NCI-H1092 treated with DMSO at 0.1 percent for 48 hours (cell line): Measurements from ENCODE around the gene AMBRA1.

ENCODE experiments used
- DNase-seq: peaks from one replicate; lab custom pipeline; 2025; lab: John Stamatoyannopoulos, UW

The AMBRA1 gene

GRCh38 chr11:46438211-46438610, 155.6 kb downstream of the AMBRA1 start:
- peak; percentile 63 for DNase-seq

GRCh38 chr11:46437122-46437689, 156.6 kb downstream of the AMBRA1 start:
- no peak for DNase-seq

GRCh38 chr11:46436113-46436512, 157.7 kb downstream of the AMBRA1 start:
- DNase-seq: peak; percentile 77

- DNase-seq: peak; percentile 75
Measured at GRCh38 chr11:46435679-46436078, 158.1 kb downstream of the AMBRA1 start.

GRCh38 chr11:46431211-46431610, 162.6 kb downstream of the AMBRA1 start:
- DNase-seq: no peak

- no peak for DNase-seq
Measured at GRCh38 chr11:46429717-46430116, 164.1 kb downstream of the AMBRA1 start.

GRCh38 chr11:46427364-46427763, 166.5 kb downstream of the AMBRA1 start:
- no peak for DNase-seq

GRCh38 chr11:46426233-46426991, 167.4 kb downstream of the AMBRA1 start:
- DNase-seq: no peak

- DNase-seq: no peak
Measured at GRCh38 chr11:46422588-46422987, 171.2 kb downstream of the AMBRA1 start.

GRCh38 chr11:46421257-46421880, 172.5 kb downstream of the AMBRA1 start:
- DNase-seq: no peak

- no peak for DNase-seq
Measured at GRCh38 chr11:46420513-46420912, 173.3 kb downstream of the AMBRA1 start.

GRCh38 chr11:46418751-46419150, 175.1 kb downstream of the AMBRA1 start:
- DNase-seq: no peak

- no peak for DNase-seq
Measured at GRCh38 chr11:46417711-46418110, 176.1 kb downstream of the AMBRA1 start.

GRCh38 chr11:46414879-46415278, 178.9 kb downstream of the AMBRA1 start:
- DNase-seq: peak; percentile 98

- peak; percentile 99 for DNase-seq
Measured at GRCh38 chr11:46414466-46414796, 179.4 kb downstream of the AMBRA1 start.

GRCh38 chr11:46413760-46414465, 179.9 kb downstream of the AMBRA1 start:
- DNase-seq: peak; percentile 89

- peak; percentile 65 for DNase-seq
Measured at GRCh38 chr11:46410021-46410420, 183.8 kb downstream of the AMBRA1 start.

GRCh38 chr11:46408407-46408986, 185.3 kb downstream of the AMBRA1 start:
- DNase-seq: no peak

- no peak for DNase-seq
Measured at GRCh38 chr11:46407635-46408034, 186.2 kb downstream of the AMBRA1 start.

GRCh38 chr11:46404476-46405017, 189.3 kb downstream of the AMBRA1 start:
- DNase-seq: no peak

GRCh38 chr11:46402957-46403902, 190.6 kb downstream of the AMBRA1 start:
- DNase-seq: no peak
